Gastrocnemius medialis (tissue), 4 donors: ENCODE data around the gene B4GALT1. TPM values are rescaled to one million over a fixed set of nuclear protein-coding genes. Genes with fewer than 3 reads are reported as not detected.
"Not testable (repeated sequence)": the region's sequence is repeated elsewhere in the genome, so short reads cannot be mapped to it uniquely, and the experiment has no call there.

Source experiments
- ATAC-seq, 2 donors: fragments of 150-250 bp; one replicate each; pipeline ENCODE4 v1.9.1; 2016
- DNase-seq, 2 donors: peaks; one replicate each; pipeline ENCODE4 v3.0.0-alpha.2; 2019
- H3K27ac ChIP-seq, 4 donors: fragments of 200-600 bp; sonication (generic); 1 replicate in 1 of 4; 2 replicates in 3 of 4; pipeline ENCODE4 v1.5.1; 2016 to 2018; ENCODE audit warnings: mild to moderate bottlenecking in 2 of 4, moderate library complexity in 1 of 4
- H3K27me3 ChIP-seq, 3 donors: fragments of 200-600 bp; sonication (generic) in 2 of 3; 1 replicate in 1 of 3; 2 replicates in 2 of 3; pipeline versions ENCODE4 v1.5.1 to v1.6.0; 2016 to 2019; ENCODE audit warnings: mild to moderate bottlenecking in 1 of 3, moderate library complexity in 1 of 3
- H3K36me3 ChIP-seq, 2 donors: fragments of 200-600 bp; sonication (generic) in 1 of 2; one replicate each; pipeline ENCODE4 v1.5.1; 2017 to 2018
- H3K4me1 ChIP-seq, 2 donors: fragments of 200-600 bp; sonication (generic) in 1 of 2; one replicate each; pipeline ENCODE4 v1.5.1; 2016 to 2017; ENCODE audit warnings: mild to moderate bottlenecking in 2 of 2
- H3K4me3 ChIP-seq, 4 donors: fragments of 200-600 bp; sonication (generic) in 3 of 4; 1 replicate in 1 of 4; 2 replicates in 3 of 4; pipeline ENCODE4 v1.5.1; 2016 to 2019; ENCODE audit warnings: mild to moderate bottlenecking in 2 of 4
- H3K9me3 ChIP-seq, 3 donors: fragments of 200-600 bp; sonication (generic) in 2 of 3; 1 replicate in 1 of 3; 2 replicates in 2 of 3; pipeline ENCODE4 v1.5.1; 2016 to 2019
- POLR2A ChIP-seq, 2 donors: fragments of 450-650 bp; IDR thresholded peaks; one replicate each; pipeline ENCODE4 v1.6.1; 2017; ENCODE audit warnings: antibody characterized with exemption in 2 of 2, mild to moderate bottlenecking in 2 of 2, moderate library complexity in 2 of 2
- in situ Hi-C, 4 donors: fragments of 200-750 bp; cut with MboI; loops; one replicate each; pipeline versions ENCODE4 v1.15.0 to v1.8.0; 2017; ENCODE audit warnings: low sequenced_read_pairs in 4 of 4
- intact Hi-C: fragments of 100-400 bp; cut with DNase I; formaldehyde crosslinking; loops from one replicate; pipeline ENCODE4 v1.15.1; 2023; ENCODE audit warnings: low total_unique reads
- total RNA-seq, 4 donors: library from RNA; depleted of rRNA; stranded (reverse); fragments of >200 nt; gene quantifications; one replicate each; pipeline versions ENCODE4 v1.1.0 to v1.2.3, GENCODE V29; 2016
- TF ChIP-seq, protein P1 (sequence below), 5 experiments: fragments of 450-650 bp in 3 of 5; fragments of 200-600 bp in 2 of 5; sonication (generic) in 2 of 5; IDR thresholded peaks in 4 of 5; conservative IDR thresholded peaks in 1 of 5; 1 replicate in 4 of 5; 2 replicates in 1 of 5; pipeline ENCODE4 v1.5.1; 2016 to 2019; ENCODE audit warnings: antibody characterized with exemption in 5 of 5, mild to moderate bottlenecking in 3 of 5, moderate library complexity in 3 of 5

The B4GALT1 gene
- total RNA-seq, 4 donors from 2014 or later: 24.2 to 56.2 (median 42.7) TPM

- Histone ChIP-seq H3K27ac (peak overlapping the region in 3 of 4 donors; percentile 96 to 99 (median 99)), H3K4me3 (no peak overlapping the region), H3K4me1 (peaks cover 26 to 28% of the 10 kb centered on the region in 2 donors), H3K9me3 (no peaks in the 10 kb centered on the region), H3K27me3 (no peaks in the 10 kb centered on the region), H3K36me3 (no peaks in the 10 kb centered on the region)
- in situ Hi-C loops (loop anchor here in 1 of 4 donors (25.0 kb wide), 1 partner anchor 782 kb away; the partner anchor contains the start of gene ACO1), intact Hi-C loops (no loop called here)
- no peak for DNase-seq
- TF ChIP-seq POLR2A (IDR thresholded peaks at IDR 0.05): no peak
- TF ChIP-seq, protein P1, sequence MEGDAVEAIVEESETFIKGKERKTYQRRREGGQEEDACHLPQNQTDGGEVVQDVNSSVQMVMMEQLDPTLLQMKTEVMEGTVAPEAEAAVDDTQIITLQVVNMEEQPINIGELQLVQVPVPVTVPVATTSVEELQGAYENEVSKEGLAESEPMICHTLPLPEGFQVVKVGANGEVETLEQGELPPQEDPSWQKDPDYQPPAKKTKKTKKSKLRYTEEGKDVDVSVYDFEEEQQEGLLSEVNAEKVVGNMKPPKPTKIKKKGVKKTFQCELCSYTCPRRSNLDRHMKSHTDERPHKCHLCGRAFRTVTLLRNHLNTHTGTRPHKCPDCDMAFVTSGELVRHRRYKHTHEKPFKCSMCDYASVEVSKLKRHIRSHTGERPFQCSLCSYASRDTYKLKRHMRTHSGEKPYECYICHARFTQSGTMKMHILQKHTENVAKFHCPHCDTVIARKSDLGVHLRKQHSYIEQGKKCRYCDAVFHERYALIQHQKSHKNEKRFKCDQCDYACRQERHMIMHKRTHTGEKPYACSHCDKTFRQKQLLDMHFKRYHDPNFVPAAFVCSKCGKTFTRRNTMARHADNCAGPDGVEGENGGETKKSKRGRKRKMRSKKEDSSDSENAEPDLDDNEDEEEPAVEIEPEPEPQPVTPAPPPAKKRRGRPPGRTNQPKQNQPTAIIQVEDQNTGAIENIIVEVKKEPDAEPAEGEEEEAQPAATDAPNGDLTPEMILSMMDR (IDR thresholded peaks at IDR 0.05 in 4 of 5, conservative IDR thresholded peaks at IDR 0.05 in 1 of 5): no peak
- no peak for ATAC-seq
These were observed 1.9 kb upstream of the B4GALT1 start for GRCh38 chr9:33168941-33169544.

- Histone ChIP-seq H3K4me3 (peak overlapping the region; percentile 61 to 97 (median 82)), H3K27me3 (no peaks in the 10 kb centered on the region), H3K36me3 (no peaks in the 10 kb centered on the region), H3K9me3 (no peaks in the 10 kb centered on the region), H3K27ac (peak overlapping the region; percentile 96 to 99 (median 99)), H3K4me1 (peaks cover 36 to 38% of the 10 kb centered on the region in 2 donors)
- DNase-seq (peak in 1 of 2 donors; percentile 31), ATAC-seq (no peak)
- in situ Hi-C loops (loop anchor here in 1 of 4 donors (25.0 kb wide), 1 partner anchor 781 kb away; the partner anchor contains the start of gene ACO1), intact Hi-C loops (loop anchor here (1.0 to 2.0 kb wide), 3 partner anchors 35 to 1825 kb away; no protein-coding TSS in a partner anchor)
- TF ChIP-seq, protein P1 (IDR thresholded peaks at IDR 0.05 in 4 of 5, conservative IDR thresholded peaks at IDR 0.05 in 1 of 5): no peak
- TF ChIP-seq POLR2A (IDR thresholded peaks at IDR 0.05): no peak
These were observed 881 bp upstream of the B4GALT1 start for GRCh38 chr9:33167972-33168461.

- DNase-seq: peak in 1 of 2 donors; percentile 75
- intact Hi-C loops: loop anchor here (1.0 to 2.0 kb wide), 3 partner anchors 34 to 1826 kb away; no protein-coding TSS in a partner anchor
- H3K4me3 ChIP-seq: peak overlapping the region; percentile 77 to 97 (median 90)
- H3K27me3 ChIP-seq: no peaks in the 10 kb centered on the region
- H3K27ac ChIP-seq: peak overlapping the region; percentile 96 to 99 (median 99)
- ATAC-seq: peak; percentile 18 to 19
- H3K36me3 ChIP-seq: no peaks in the 10 kb centered on the region
- H3K4me1 ChIP-seq: peaks cover 52 to 54% of the 10 kb centered on the region in 2 donors
- no peaks in the 10 kb centered on the region for H3K9me3 ChIP-seq
- in situ Hi-C loops: loop anchor here in 1 of 4 donors (25.0 kb wide), 1 partner anchor 779 kb away; the partner anchor contains the start of gene ACO1
- TF ChIP-seq POLR2A (IDR thresholded peaks at IDR 0.05): no peak
- TF ChIP-seq, protein P1 (IDR thresholded peaks at IDR 0.05 in 4 of 5, conservative IDR thresholded peaks at IDR 0.05 in 1 of 5): no peak
These were observed 679 bp downstream of the B4GALT1 start for GRCh38 chr9:33166231-33167083.

DNA sequence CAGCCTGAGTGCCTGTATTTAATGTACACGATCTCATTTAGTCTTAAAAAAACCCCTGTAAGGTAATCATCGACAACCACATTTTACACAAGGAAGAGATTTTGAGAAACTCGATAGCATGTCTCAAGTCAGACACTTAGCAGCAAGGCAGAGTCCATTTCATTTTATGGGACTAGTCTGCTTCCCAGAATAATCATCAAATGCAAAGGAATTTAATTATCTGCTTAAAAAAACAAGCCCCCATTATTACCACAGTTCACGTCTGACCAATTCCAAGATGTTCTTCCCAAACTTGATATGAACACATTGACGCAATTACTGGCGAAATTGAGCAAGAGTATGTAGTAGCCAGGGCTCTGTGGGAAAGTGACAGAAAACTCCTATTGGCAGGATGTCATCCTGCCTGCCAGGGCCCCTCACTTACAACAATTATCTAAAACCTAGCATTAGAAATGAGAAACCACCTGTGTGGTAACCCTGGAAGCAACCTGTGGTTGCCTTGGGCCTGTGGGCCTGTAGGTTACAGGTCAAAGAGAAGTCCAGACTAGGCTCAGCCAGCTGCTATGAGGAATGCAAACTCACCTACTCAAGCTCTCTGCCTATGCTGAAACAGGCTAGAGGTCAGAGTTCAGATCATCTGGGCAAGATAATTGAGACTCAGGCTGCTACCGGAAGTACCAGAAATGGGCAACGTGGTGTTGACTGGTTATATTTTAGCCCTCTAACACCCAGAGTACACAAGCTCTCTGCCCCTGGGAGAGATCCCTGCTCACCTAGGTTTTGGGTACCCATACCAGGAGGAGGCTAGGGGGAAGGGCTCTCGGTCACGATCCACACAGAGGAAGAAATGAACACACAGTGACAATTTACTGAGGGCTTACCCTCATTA lies 1.6 kb downstream of the B4GALT1 start:
- ATAC-seq (peak; percentile 29 to 42), DNase-seq (peak; percentile 64 to 78)
- peak; percentile 81 to 85 for TF ChIP-seq POLR2A (IDR thresholded peaks at IDR 0.05)
- TF ChIP-seq, protein P1 (IDR thresholded peaks at IDR 0.05 in 4 of 5, conservative IDR thresholded peaks at IDR 0.05 in 1 of 5): no peak
- Histone ChIP-seq H3K4me1 (peaks cover 55 to 56% of the 10 kb centered on the region in 2 donors), H3K27me3 (no peaks in the 10 kb centered on the region), H3K36me3 (no peaks in the 10 kb centered on the region), H3K4me3 (peak overlapping the region; percentile 77 to 97 (median 90)), H3K27ac (peak overlapping the region; percentile 96 to 99 (median 99)), H3K9me3 (no peaks in the 10 kb centered on the region)
- intact Hi-C loops (loop anchor here (2.0 kb wide), 3 partner anchors 33 to 1827 kb away; partner anchors contain the start of gene UBE2R2), in situ Hi-C loops (loop anchor here in 1 of 4 donors (25.0 kb wide), 1 partner anchor 778 kb away; the partner anchor contains the start of gene ACO1)

- intact Hi-C loops: loop anchor here (2.0 kb wide), 1 partner anchor 652 kb away; the partner anchor contains the start of gene UBE2R2
- not testable (repeated sequence) for DNase-seq, H3K9me3 ChIP-seq, H3K27me3 ChIP-seq, H3K36me3 ChIP-seq, ATAC-seq
- in situ Hi-C loops: loop anchor here in 1 of 4 donors (25.0 kb wide), 1 partner anchor 778 kb away; the partner anchor contains the start of gene ACO1
- H3K4me1 ChIP-seq: peaks cover 58 to 60% of the 10 kb centered on the region in 2 donors
- H3K27ac ChIP-seq: peak overlapping the region; percentile 96 to 99 (median 99)
- H3K4me3 ChIP-seq: peak overlapping the region; percentile 77 to 97 (median 90)
These were observed 2.2 kb downstream of the B4GALT1 start for GRCh38 chr9:33164921-33165262.
